HG03280 (cell line): ENCODE results near the gene HSPBAP1.

Experiments used
- ATAC-seq: cut with Tn5 transposase; IDR thresholded peaks from one replicate; pipeline ENCODE4 v1.9.1; 2021; ENCODE audit warnings: mild to moderate bottlenecking, moderate library complexity; ENCODE audit not compliant: unreplicated experiment

The HSPBAP1 gene

DNA sequence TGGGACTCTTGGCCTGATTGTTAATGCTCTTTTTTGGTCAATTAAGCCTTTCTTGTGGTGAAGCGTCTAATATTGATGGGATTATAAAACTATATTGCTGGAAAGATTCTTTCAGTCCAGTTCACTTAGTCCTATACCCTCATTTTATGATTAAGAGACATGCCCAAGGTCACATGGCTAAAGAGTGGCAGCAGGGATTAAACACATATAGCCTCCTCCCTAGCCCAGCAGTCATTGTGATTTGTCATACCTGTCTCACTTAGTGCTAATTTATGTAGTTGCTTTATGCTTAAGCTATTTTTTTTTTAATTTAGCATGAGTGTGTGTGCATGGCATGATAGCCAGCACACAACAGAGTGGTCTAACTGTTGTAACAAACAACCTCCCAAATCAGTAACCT lies 103.5 kb downstream of the HSPBAP1 start:
- no peak for ATAC-seq
